ENCODE measurements around the gene DTNB.

GRCh38 chr2:25617948-25618646 is 55.3 kb downstream of the DTNB start:
- TF ChIP-seq EZH2phosphoT487 (IDR thresholded peaks at IDR 0.05; ENCODE audit: low read depth, severe bottlenecking, unreplicated experiment) (no peak), CTCF (IDR thresholded peaks at IDR 0.05; ENCODE audit: poor library complexity) (no peak), EZH2 (IDR thresholded peaks at IDR 0.05; ENCODE audit: borderline replicate concordance) (no peak)
